Panc1 (cell line): ENCODE measurements around the gene SLC35A3.

Experiments used
- CTCF ChIP-seq: fragments of 450-650 bp; IDR thresholded peaks from 2 replicates; pipeline ENCODE4 v1.5.1; 2017; ENCODE audit warnings: mild to moderate bottlenecking
- POLR2AphosphoS5 ChIP-seq: IDR thresholded peaks from 2 replicates; pipeline ENCODE4 v1.6.1; 2012; ENCODE audit warnings: mild to moderate bottlenecking, low read depth, low read length, moderate library complexity
- REST ChIP-seq, 2 experiments: IDR thresholded peaks; 2 replicates each; pipeline ENCODE4 v1.6.1; 2011 to 2012; ENCODE audit warnings: low read depth in 2 of 2, control low read depth in 1 of 2, low read length in 1 of 2, mild to moderate bottlenecking in 1 of 2, moderate library complexity in 1 of 2; ENCODE audit not compliant: insufficient read depth in 1 of 2
- SIN3A ChIP-seq: IDR thresholded peaks from 2 replicates; pipeline ENCODE4 v1.6.1; 2012; ENCODE audit warnings: low read depth, mild to moderate bottlenecking, low read length, moderate library complexity, borderline replicate concordance; ENCODE audit not compliant: insufficient read depth
- TCF7L2 ChIP-seq: IDR thresholded peaks from 2 replicates; pipeline ENCODE4 v1.6.1; 2011; ENCODE audit warnings: mild to moderate bottlenecking, low read depth, low read length, inconsistent platforms

GRCh38 chr1:100037656-100037926, 67.8 kb downstream of the SLC35A3 start:
- no peak for TF ChIP-seq CTCF
- TF ChIP-seq SIN3A, result no peak
- TF ChIP-seq POLR2AphosphoS5, result no peak
- TF ChIP-seq REST (IDR thresholded peaks at IDR 0.05; ENCODE audit: insufficient read depth in 1 of 2, low read depth in 2 of 2, low read length in 1 of 2), result no peak
- TF ChIP-seq TCF7L2, result no peak
